Measurements from ENCODE around the gene UPK3B. TPM values are rescaled to one million over a fixed set of nuclear protein-coding genes. Genes with fewer than 3 reads are reported as not detected.
A peak's percentile ranks its signal among the peaks of the same experiment; 100 is the strongest.

Gene UPK3B
- total and polyA plus RNA-seq, 9 of the 15 experiments (the other 6 are each of a cell fraction or from before 2014, with no cell fraction given) = not detected

- Histone ChIP-seq H3K9me3 (replicated peaks; ENCODE audit: control insufficient read depth, insufficient read depth, low read depth, low read length) (no peaks in the 10 kb centered on the region), H3K9me1 (ENCODE audit: control insufficient read depth, insufficient read depth, low read length) (no peaks in the 10 kb centered on the region), H4K20me1 (replicated peaks; ENCODE audit: control insufficient read depth, insufficient read depth, low read length) (0 out of 2 replicates have a peak, but pooled peaks cover 3% of the 10 kb centered on the region), H3K79me2 (ENCODE audit: control insufficient read depth, insufficient read depth, low read length) (no peaks in the 10 kb centered on the region), H3K4me3 (no peak overlapping the region), H3K27ac (ENCODE audit: extremely low read depth, low read depth, low read length) (no peak overlapping the region), H3K9ac (ENCODE audit: insufficient read depth in 1 of 2, low read depth in 2 of 2, low read length in 2 of 2) (peak overlapping the region in 1 of 2 experiments; percentile 62; a peak in 1 of 4 replicates), H3K4me1 (replicated peaks in 1 of 2; ENCODE audit: control insufficient read depth in 2 of 2, insufficient read depth in 2 of 2, low read length in 2 of 2) (peaks cover 0 to 28% of the 10 kb centered on the region in 2 experiments; a peak in 2 of 5 replicates), H2AFZ (ENCODE audit: low read depth, low read length) (peak overlapping the region; percentile 76), H3K4me2 (ENCODE audit: insufficient read depth, low read length) (peak overlapping the region; percentile 35), H3K27me3 (ENCODE audit: control insufficient read depth in 2 of 2, insufficient read depth in 2 of 2, low read length in 2 of 2) (peaks cover 0 to 5% of the 10 kb centered on the region in 2 experiments; a peak in 2 of 5 replicates), H3K36me3 (ENCODE audit: control insufficient read depth, insufficient read depth, low read length) (no peaks in the 10 kb centered on the region)
- BruUV-seq (replicated peaks) = no TSS peak
- DNase-seq (ENCODE audit: extremely low read depth in 1 of 4, low spot score in 3 of 4) = peak; percentile 77 to 91 (median 86)
- CTCF ChIA-PET (ENCODE audit: low intra/inter-chr PET ratio) = interaction anchor here (0.6 to 1.4 kb wide), 2 partner anchors 596 to 1419 kb away, joined by 3 to 10 read pairs; no protein-coding TSS in a partner anchor
- FAIRE-seq = peak; percentile 66
- in situ Hi-C loops (cut with MboI) = no loop called here
- 13% methylated on average over 32 of the region's 32 CpGs for WGBS (ENCODE audit: insufficient coverage, low coverage, missing lambda C conversion rate)
- intact Hi-C loops (cut with micrococcal nuclease) = loop anchor here (5.0 kb wide), 1 partner anchor 816 kb away; no protein-coding TSS in a partner anchor
- POLR2A ChIA-PET = no interaction called here
- peak; percentile 91 for ATAC-seq
- no peak for TF ChIP-seq MXD1 (CRISPR knock-in tag; IDR thresholded peaks at IDR 0.05; ENCODE audit: borderline replicate concordance, poor library complexity, severe bottlenecking)
- TF ChIP-seq ZHX1 (conservative IDR thresholded peaks at IDR 0.05; ENCODE audit: low read length) = no peak
- TF ChIP-seq BRF2 (IDR thresholded peaks at IDR 0.05; ENCODE audit: borderline replicate concordance, insufficient read depth, insufficient read length) = no peak
- no peak for TF ChIP-seq ETV6 (IDR thresholded peaks at IDR 0.05; ENCODE audit: borderline replicate concordance in 1 of 2, low read depth in 2 of 2, low read length in 1 of 2)
- TF ChIP-seq ETV6 (CRISPR knock-in tag; IDR thresholded peaks at IDR 0.05; ENCODE audit: borderline replicate concordance) = no peak
- TF ChIP-seq ATF3 (IDR thresholded peaks at IDR 0.05) = no peak
- TF ChIP-seq ATF3 (CRISPR knock-in tag; conservative IDR thresholded peaks at IDR 0.05) = no peak
- TF ChIP-seq HNRNPLL (IDR thresholded peaks at IDR 0.05; ENCODE audit: low read depth, low read length, poor library complexity, severe bottlenecking) = peak; percentile 21
- TF ChIP-seq RBM39 (optimal IDR thresholded peaks at IDR 0.05; ENCODE audit: low read depth, low read length) = no peak
- no peak for TF ChIP-seq RBM14 (IDR thresholded peaks at IDR 0.05; ENCODE audit: borderline replicate concordance, insufficient read depth, low read depth, low read length)
- no peak for TF ChIP-seq HNRNPL (IDR thresholded peaks at IDR 0.05; ENCODE audit: low read depth, low read length)
- TF ChIP-seq ZBTB7A (IDR thresholded peaks at IDR 0.05; ENCODE audit: borderline replicate concordance, control insufficient read depth, low read depth, low read length) = no peak
- peak; percentile 59; the same call in 1 of the 2 replicates for TF ChIP-seq TFAP4 (CRISPR knock-in tag; IDR thresholded peaks at IDR 0.05; ENCODE audit: borderline replicate concordance)
- TF ChIP-seq BCOR (IDR thresholded peaks at IDR 0.05) = 0 out of 2 replicates have a peak, but pooled peaks have one; percentile 12
- 0 out of 2 replicates have a peak, but pooled peaks have one; percentile 36 for TF ChIP-seq KLF16 (IDR thresholded peaks at IDR 0.05)
Measured at GRCh38 chr7:76515999-76516443, 5.7 kb downstream of the UPK3B start.

All from K562 (cell line).